Activated B cell treated with CpG ODN at 0.5 μM for 24 hours (primary cell): ENCODE results near the gene SYNJ2. TPM values are rescaled to one million over a fixed set of nuclear protein-coding genes. Genes with fewer than 3 reads are reported as not detected.
"Not testable (repeated sequence)": the region's sequence is repeated elsewhere in the genome, so short reads cannot be mapped to it uniquely, and the experiment has no call there.

Source experiments
- ATAC-seq: fragments of 200-7000 bp; cut with Tn5 transposase; one replicate; pipeline ENCODE4 v1.10.0; 2021; ENCODE audit warnings: low read depth, mild to moderate bottlenecking, moderate library complexity
- CTCF ChIA-PET: fragments of 350-600 bp; sonication (Branson Sonifier 250); formaldehyde crosslinking; loops from one replicate; lab custom pipeline; 2021; ENCODE audit warnings: antibody characterized with exemption; lab: Charles Lee
- POLR2A ChIA-PET: fragments of 350-600 bp; sonication (Branson Sonifier 250); formaldehyde crosslinking; loops from one replicate; lab custom pipeline; 2021; ENCODE audit warnings: antibody characterized with exemption; lab: Charles Lee
- DNase-seq: peaks from one replicate; pipeline ENCODE4 v3.0.0; 2022
- H3K27ac Mint-ChIP-seq: one replicate; pipeline ENCODE4 v1.8.0; 2020; ENCODE audit warnings: mixed read lengths
- H3K27me3 Mint-ChIP-seq: one replicate; pipeline ENCODE4 v1.8.0; 2021; ENCODE audit warnings: mixed read lengths
- H3K36me3 Mint-ChIP-seq: one replicate; pipeline ENCODE4 v1.8.0; 2021; ENCODE audit warnings: low read depth, mixed read lengths
- H3K4me1 Mint-ChIP-seq: one replicate; pipeline ENCODE4 v1.8.0; 2021; ENCODE audit warnings: mixed read lengths
- H3K4me3 Mint-ChIP-seq: one replicate; pipeline ENCODE4 v1.8.0; 2020; ENCODE audit warnings: mild to moderate bottlenecking, mixed read lengths
- H3K9me3 Mint-ChIP-seq: one replicate; pipeline ENCODE4 v1.8.0; 2020; ENCODE audit warnings: mixed read lengths
- CTCF ChIP-seq: fragments of 200-600 bp; IDR thresholded peaks from one replicate; pipeline ENCODE4 v1.8.0; 2022; ENCODE audit warnings: antibody characterized with exemption, mild to moderate bottlenecking
- intact Hi-C: fragments of 100-400 bp; cut with micrococcal nuclease; formaldehyde crosslinking; loops from one replicate; pipeline ENCODE4 v1.15.1; 2024
- total RNA-seq: library from RNA; stranded (reverse); gene quantifications from 2 replicates; pipeline ENCODE4 v1.2.3, GENCODE V29; 2022

SYNJ2 gene
- total RNA-seq, 1 donor from 2014 or later: 25.0 TPM

DNA sequence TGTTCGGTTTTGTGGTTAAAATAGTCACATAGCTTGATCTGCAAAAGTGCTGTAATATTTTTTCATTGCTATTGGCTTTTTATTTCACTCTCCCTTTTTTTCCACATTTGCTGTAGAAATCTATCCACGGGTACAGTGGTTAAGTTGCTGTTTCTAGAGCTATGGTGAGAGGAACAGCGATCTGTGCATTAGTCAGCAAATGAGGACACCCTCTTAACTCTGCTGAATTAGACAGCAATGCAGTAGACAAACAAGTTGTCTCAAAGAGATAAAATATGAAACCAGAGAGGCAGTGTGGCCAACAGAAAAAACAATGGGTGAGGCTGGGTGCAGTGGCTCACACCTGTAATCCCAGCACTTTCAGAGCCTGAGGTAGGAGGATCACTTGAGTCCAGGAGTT, 17.6 kb upstream of the SYNJ2 start:
- peaks cover 3% of the 10 kb centered on the region for H3K36me3 Mint-ChIP-seq
- DNase-seq (no peak), ATAC-seq (no peak)
- peaks cover 5% of the 10 kb centered on the region for H3K9me3 Mint-ChIP-seq
- no peak overlapping the region for H3K27ac Mint-ChIP-seq
- POLR2A ChIA-PET: no interaction called here
- H3K27me3 Mint-ChIP-seq: peaks cover 20% of the 10 kb centered on the region
- peaks cover 3% of the 10 kb centered on the region for H3K4me1 Mint-ChIP-seq
- CTCF ChIA-PET: no interaction called here
- intact Hi-C loops: no loop called here
- no peak for TF ChIP-seq CTCF
- H3K4me3 Mint-ChIP-seq: no peak overlapping the region

GRCh38 chr6:157965387-157965786, 16.3 kb upstream of the SYNJ2 start:
- H3K27me3 Mint-ChIP-seq: peaks cover 20% of the 10 kb centered on the region
- peaks cover 3% of the 10 kb centered on the region for H3K4me1 Mint-ChIP-seq
- H3K4me3 Mint-ChIP-seq: no peak overlapping the region
- ChIA-PET POLR2A (no interaction called here), CTCF (no interaction called here)
- intact Hi-C loops: no loop called here
- TF ChIP-seq CTCF: no peak
- no peaks in the 10 kb centered on the region for H3K36me3 Mint-ChIP-seq
- ATAC-seq (no peak), DNase-seq (no peak)
- H3K27ac Mint-ChIP-seq: no peak overlapping the region
- H3K9me3 Mint-ChIP-seq: no peaks in the 10 kb centered on the region

GRCh38 chr6:157966589-157966977, 15.1 kb upstream of the SYNJ2 start:
- no peaks in the 10 kb centered on the region for H3K36me3 Mint-ChIP-seq
- no peak overlapping the region for H3K27ac Mint-ChIP-seq
- ChIA-PET POLR2A (no interaction called here), CTCF (no interaction called here)
- ATAC-seq (no peak), DNase-seq (no peak)
- intact Hi-C loops: no loop called here
- H3K4me3 Mint-ChIP-seq: no peak overlapping the region
- TF ChIP-seq CTCF: no peak
- no peaks in the 10 kb centered on the region for H3K9me3 Mint-ChIP-seq
- peaks cover 3% of the 10 kb centered on the region for H3K4me1 Mint-ChIP-seq
- peaks cover 17% of the 10 kb centered on the region for H3K27me3 Mint-ChIP-seq

- peaks cover 17% of the 10 kb centered on the region for H3K27me3 Mint-ChIP-seq
- ChIA-PET POLR2A (no interaction called here), CTCF (no interaction called here)
- peaks cover 3% of the 10 kb centered on the region for H3K4me1 Mint-ChIP-seq
- TF ChIP-seq CTCF: no peak
- no peaks in the 10 kb centered on the region for H3K36me3 Mint-ChIP-seq
- ATAC-seq (no peak), DNase-seq (no peak)
- no peak overlapping the region for H3K4me3 Mint-ChIP-seq
- no peak overlapping the region for H3K27ac Mint-ChIP-seq
- H3K9me3 Mint-ChIP-seq: no peaks in the 10 kb centered on the region
- intact Hi-C loops: no loop called here
Measured at GRCh38 chr6:157967020-157967419, 14.6 kb upstream of the SYNJ2 start.

DNA sequence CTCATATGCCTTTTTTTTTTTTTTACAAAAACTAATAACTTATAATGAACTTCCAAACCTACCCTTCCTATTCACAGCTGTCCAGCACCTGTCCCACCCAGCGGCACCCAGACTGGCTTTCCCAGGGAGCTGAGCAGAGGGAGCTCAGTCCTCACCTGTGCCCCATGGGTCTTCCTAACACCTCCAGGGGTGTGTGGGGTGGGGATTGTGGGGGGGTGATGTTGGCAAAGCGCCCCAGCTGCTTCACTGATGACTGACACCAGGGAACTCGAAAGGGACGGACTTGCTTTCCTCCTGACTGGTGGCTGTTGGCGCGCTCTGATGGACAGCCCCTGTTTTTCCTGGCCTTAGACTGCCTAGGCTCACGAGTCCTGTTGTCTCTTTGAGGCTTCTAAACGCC, 14.2 kb upstream of the SYNJ2 start:
- CTCF ChIA-PET: no interaction called here
- H3K4me3 Mint-ChIP-seq: no peak overlapping the region
- no peak for DNase-seq

GRCh38 chr6:157972177-157972576, 9.5 kb upstream of the SYNJ2 start:
- H3K27ac Mint-ChIP-seq, POLR2A ChIA-PET, H3K4me1 Mint-ChIP-seq, ATAC-seq, H3K4me3 Mint-ChIP-seq, H3K9me3 Mint-ChIP-seq, H3K27me3 Mint-ChIP-seq, DNase-seq, intact Hi-C loops, CTCF ChIA-PET, H3K36me3 Mint-ChIP-seq: not testable (repeated sequence)

More for the DNA sequence above, 14.2 kb upstream of the SYNJ2 start:
- Mint-ChIP-seq H3K36me3 (no peaks in the 10 kb centered on the region), H3K27ac (no peak overlapping the region), H3K4me1 (peaks cover 3% of the 10 kb centered on the region), H3K9me3 (no peaks in the 10 kb centered on the region), H3K27me3 (peaks cover 15% of the 10 kb centered on the region)
- ATAC-seq: no peak
- TF ChIP-seq CTCF: no peak
- intact Hi-C loops: no loop called here
- POLR2A ChIA-PET: no interaction called here
